ENCODE data around the gene AIG1.
A peak's percentile ranks its signal among the peaks of the same experiment; 100 is the strongest.

The AIG1 gene

DNA sequence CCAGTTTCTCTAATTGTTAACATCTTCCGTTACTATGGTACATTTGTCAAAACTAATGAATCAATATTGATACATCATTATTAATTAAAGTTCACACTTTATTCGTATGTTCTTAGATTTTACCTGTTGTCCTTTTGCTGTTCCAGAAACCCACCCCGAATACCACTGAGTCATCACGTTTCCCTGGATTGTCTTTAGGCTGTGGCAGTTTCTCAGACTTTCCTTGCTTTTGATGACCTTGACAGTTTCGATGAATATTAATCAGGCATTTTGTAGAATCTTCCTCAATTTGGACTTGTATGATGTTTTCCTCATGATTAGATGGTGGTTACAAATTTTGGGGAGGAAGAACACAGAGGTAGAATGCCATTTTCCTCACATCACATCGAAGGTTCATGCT, 39.1 kb upstream of the AIG1 start:
- TF ChIP-seq, protein P1, sequence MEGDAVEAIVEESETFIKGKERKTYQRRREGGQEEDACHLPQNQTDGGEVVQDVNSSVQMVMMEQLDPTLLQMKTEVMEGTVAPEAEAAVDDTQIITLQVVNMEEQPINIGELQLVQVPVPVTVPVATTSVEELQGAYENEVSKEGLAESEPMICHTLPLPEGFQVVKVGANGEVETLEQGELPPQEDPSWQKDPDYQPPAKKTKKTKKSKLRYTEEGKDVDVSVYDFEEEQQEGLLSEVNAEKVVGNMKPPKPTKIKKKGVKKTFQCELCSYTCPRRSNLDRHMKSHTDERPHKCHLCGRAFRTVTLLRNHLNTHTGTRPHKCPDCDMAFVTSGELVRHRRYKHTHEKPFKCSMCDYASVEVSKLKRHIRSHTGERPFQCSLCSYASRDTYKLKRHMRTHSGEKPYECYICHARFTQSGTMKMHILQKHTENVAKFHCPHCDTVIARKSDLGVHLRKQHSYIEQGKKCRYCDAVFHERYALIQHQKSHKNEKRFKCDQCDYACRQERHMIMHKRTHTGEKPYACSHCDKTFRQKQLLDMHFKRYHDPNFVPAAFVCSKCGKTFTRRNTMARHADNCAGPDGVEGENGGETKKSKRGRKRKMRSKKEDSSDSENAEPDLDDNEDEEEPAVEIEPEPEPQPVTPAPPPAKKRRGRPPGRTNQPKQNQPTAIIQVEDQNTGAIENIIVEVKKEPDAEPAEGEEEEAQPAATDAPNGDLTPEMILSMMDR (IDR thresholded peaks at IDR 0.05; ENCODE audit: poor library complexity, severe bottlenecking), result no peak
- H3K27me3 ChIP-seq (ENCODE audit: insufficient read depth, poor library complexity, severe bottlenecking), result no peaks in the 10 kb centered on the region
- no peaks in the 10 kb centered on the region for H3K36me3 ChIP-seq (ENCODE audit: low read depth)
- no peak overlapping the region for H3K27ac ChIP-seq (ENCODE audit: poor library complexity, severe bottlenecking)
- no peaks in the 10 kb centered on the region for H3K9me3 ChIP-seq (ENCODE audit: severe bottlenecking)
- DNase-seq (ENCODE audit: low spot score) (no peak), ATAC-seq (ENCODE audit: low read depth) (no peak)
- no peak overlapping the region for H3K4me3 ChIP-seq (ENCODE audit: severe bottlenecking)
- H3K4me1 ChIP-seq (ENCODE audit: insufficient read depth, poor library complexity, severe bottlenecking), result no peaks in the 10 kb centered on the region

DNA sequence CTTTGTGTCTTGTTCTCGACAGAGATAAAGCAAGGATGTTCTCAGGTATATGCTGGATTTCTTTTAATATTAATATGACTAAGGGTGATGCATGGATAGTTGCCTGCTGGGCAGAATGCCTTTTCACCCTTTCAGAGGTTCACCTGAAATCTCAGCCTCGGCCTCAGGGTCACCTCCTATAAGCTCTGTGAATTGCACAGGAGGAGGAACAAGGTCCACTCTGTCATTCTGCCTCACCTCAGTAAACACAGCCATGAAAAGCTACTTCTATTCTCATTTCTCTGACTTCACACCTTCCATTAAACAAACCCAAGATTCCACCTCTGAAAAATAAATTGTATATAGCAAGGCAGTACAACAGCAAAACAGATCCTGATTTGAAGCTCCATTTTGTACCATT, 38.1 kb upstream of the AIG1 start:
- ATAC-seq (ENCODE audit: low read depth), result no peak
- H3K9me3 ChIP-seq (ENCODE audit: severe bottlenecking), result no peaks in the 10 kb centered on the region
- no peaks in the 10 kb centered on the region for H3K36me3 ChIP-seq (ENCODE audit: low read depth)
- no peak overlapping the region for H3K4me3 ChIP-seq (ENCODE audit: severe bottlenecking)
- no peaks in the 10 kb centered on the region for H3K27me3 ChIP-seq (ENCODE audit: insufficient read depth, poor library complexity, severe bottlenecking)
- TF ChIP-seq, protein P1 (IDR thresholded peaks at IDR 0.05; ENCODE audit: poor library complexity, severe bottlenecking), result no peak
- no peak overlapping the region for H3K27ac ChIP-seq (ENCODE audit: poor library complexity, severe bottlenecking)
- DNase-seq (ENCODE audit: low spot score), result no peak
- no peaks in the 10 kb centered on the region for H3K4me1 ChIP-seq (ENCODE audit: insufficient read depth, poor library complexity, severe bottlenecking)

DNA sequence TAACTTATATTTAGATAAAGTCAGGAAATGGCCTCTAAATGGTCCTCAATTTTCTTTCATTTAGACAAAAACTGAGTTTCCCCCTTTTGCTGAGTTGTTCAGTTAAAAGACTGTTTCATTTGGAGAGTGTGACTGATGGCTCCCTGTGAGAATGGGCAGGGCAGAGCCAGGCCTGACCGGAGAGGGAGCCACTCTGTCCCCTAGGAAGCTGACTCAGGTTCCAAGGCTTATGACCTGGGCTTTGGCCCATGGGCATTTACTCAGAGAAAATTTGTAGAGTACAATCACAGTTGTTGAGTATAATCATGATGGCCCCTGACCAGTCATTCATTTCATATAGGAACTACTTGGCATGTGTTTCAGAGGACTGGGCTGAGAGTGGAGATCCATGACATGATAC, 37.0 kb upstream of the AIG1 start:
- DNase-seq (ENCODE audit: low spot score) (no peak), ATAC-seq (ENCODE audit: low read depth) (no peak)
- no peaks in the 10 kb centered on the region for H3K27me3 ChIP-seq (ENCODE audit: insufficient read depth, poor library complexity, severe bottlenecking)
- no peaks in the 10 kb centered on the region for H3K9me3 ChIP-seq (ENCODE audit: severe bottlenecking)
- no peak overlapping the region for H3K4me3 ChIP-seq (ENCODE audit: severe bottlenecking)
- TF ChIP-seq, protein P1 (IDR thresholded peaks at IDR 0.05; ENCODE audit: poor library complexity, severe bottlenecking), result no peak
- no peaks in the 10 kb centered on the region for H3K36me3 ChIP-seq (ENCODE audit: low read depth)
- no peak overlapping the region for H3K27ac ChIP-seq (ENCODE audit: poor library complexity, severe bottlenecking)
- no peaks in the 10 kb centered on the region for H3K4me1 ChIP-seq (ENCODE audit: insufficient read depth, poor library complexity, severe bottlenecking)

DNA sequence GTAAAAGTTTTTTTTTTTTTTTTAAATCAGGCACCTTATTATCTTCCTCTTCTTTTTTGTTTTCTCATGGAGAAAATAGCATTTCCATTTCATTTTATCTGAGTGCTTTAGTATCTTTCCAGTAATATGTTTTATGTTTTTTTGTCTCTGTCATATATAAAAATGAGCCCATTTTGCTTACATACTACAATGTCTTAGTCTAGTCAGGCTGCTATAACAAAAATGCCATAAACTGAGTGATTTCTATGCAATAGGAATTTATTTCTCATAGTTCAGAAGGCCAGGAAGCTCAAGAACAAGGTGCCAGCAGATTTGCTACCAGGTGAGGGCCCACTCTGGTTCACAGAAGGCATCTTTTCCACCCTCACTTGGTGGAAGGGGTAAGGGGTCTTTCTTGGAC, 35.7 kb upstream of the AIG1 start:
- TF ChIP-seq, protein P1 (IDR thresholded peaks at IDR 0.05; ENCODE audit: poor library complexity, severe bottlenecking), result no peak
- H3K27ac ChIP-seq (ENCODE audit: poor library complexity, severe bottlenecking), result no peak overlapping the region

DNA sequence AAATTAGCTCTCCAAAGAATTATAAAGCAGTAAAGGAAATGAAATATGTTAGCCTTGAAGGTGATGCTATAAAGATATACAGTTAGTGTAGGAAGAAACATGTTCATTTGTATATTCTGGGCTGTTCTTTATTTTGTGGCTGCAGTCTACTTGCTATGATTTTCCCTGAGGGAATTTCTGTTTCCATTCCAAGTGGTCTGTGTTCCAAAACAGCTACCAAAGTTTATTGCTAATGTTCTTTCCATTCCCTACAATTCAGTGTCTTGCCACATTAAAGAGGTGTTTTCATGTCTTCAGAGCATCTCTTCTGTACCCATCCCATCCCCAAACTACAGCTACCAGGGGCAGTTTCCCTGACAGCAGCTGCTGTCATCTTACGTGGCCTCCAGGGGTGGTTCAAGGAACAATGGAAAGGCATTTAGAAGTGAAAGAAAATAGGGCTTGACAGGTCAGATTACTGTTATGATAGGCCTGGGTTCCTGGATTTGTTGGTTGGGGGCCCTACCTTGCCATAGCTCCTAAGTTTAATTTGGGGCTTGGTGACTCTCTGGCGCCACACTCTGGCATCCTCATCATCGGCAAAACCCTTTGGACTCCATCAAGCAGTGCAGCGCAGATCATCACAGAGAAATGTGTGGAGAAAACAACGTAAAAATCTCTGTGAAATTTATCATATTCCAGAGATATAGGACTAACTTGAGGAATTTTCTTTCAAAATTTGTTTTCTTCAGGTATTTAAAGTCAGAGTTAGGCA, 33.8 kb upstream of the AIG1 start:
- Histone ChIP-seq H3K27me3 (ENCODE audit: insufficient read depth, poor library complexity, severe bottlenecking) (no peaks in the 10 kb centered on the region), H3K36me3 (ENCODE audit: low read depth) (no peaks in the 10 kb centered on the region), H3K9me3 (ENCODE audit: severe bottlenecking) (no peaks in the 10 kb centered on the region), H3K4me1 (ENCODE audit: insufficient read depth, poor library complexity, severe bottlenecking) (no peaks in the 10 kb centered on the region), H3K4me3 (ENCODE audit: severe bottlenecking) (no peak overlapping the region), H3K27ac (ENCODE audit: poor library complexity, severe bottlenecking) (no peak overlapping the region)
- ATAC-seq (ENCODE audit: low read depth) (no peak), DNase-seq (ENCODE audit: low spot score) (no peak)
- TF ChIP-seq, protein P1 (IDR thresholded peaks at IDR 0.05; ENCODE audit: poor library complexity, severe bottlenecking), result peak; percentile 33

More for the DNA sequence above, 35.7 kb upstream of the AIG1 start:
- Histone ChIP-seq H3K27me3 (ENCODE audit: insufficient read depth, poor library complexity, severe bottlenecking) (no peaks in the 10 kb centered on the region), H3K4me1 (ENCODE audit: insufficient read depth, poor library complexity, severe bottlenecking) (no peaks in the 10 kb centered on the region), H3K36me3 (ENCODE audit: low read depth) (no peaks in the 10 kb centered on the region), H3K4me3 (ENCODE audit: severe bottlenecking) (no peak overlapping the region), H3K9me3 (ENCODE audit: severe bottlenecking) (no peaks in the 10 kb centered on the region)
- ATAC-seq (ENCODE audit: low read depth) (no peak), DNase-seq (ENCODE audit: low spot score) (no peak)

Measured in RWPE2 (cell line).